PC-3 (cell line): Measurements from ENCODE around the gene CIITA.

Experiments
- CTCF ChIP-seq: fragments of 300-600 bp; sonication (generic); conservative IDR thresholded peaks from 2 replicates; pipeline ENCODE4 v1.5.1; 2017; ENCODE audit warnings: antibody characterized with exemption, low read depth, mild to moderate bottlenecking, low read length
- EZH2 ChIP-seq: fragments of 300-600 bp; sonication (generic); IDR thresholded peaks from one replicate; pipeline ENCODE4 v1.6.1; 2017; ENCODE audit warnings: antibody characterized with exemption, mild to moderate bottlenecking, low read length; ENCODE audit not compliant: unreplicated experiment
- EZH2phosphoT487 ChIP-seq: fragments of 300-600 bp; sonication (generic); IDR thresholded peaks from 2 replicates; pipeline ENCODE4 v1.6.1; 2018; ENCODE audit warnings: mild to moderate bottlenecking, antibody characterized with exemption, low read length, borderline replicate concordance

- no peak for TF ChIP-seq CTCF
- no peak for TF ChIP-seq EZH2
- TF ChIP-seq EZH2phosphoT487, result no peak
These were observed 26.5 kb upstream of the CIITA start for GRCh38 chr16:10850478-10850850.
